Panc1 (cell line): ENCODE data around the gene RCBTB2.

Source experiments
- CTCF ChIP-seq: fragments of 450-650 bp; IDR thresholded peaks from 2 replicates; pipeline ENCODE4 v1.5.1; 2017; ENCODE audit warnings: mild to moderate bottlenecking
- SIN3A ChIP-seq: IDR thresholded peaks from 2 replicates; pipeline ENCODE4 v1.6.1; 2012; ENCODE audit warnings: low read depth, mild to moderate bottlenecking, low read length, moderate library complexity, borderline replicate concordance; ENCODE audit not compliant: insufficient read depth

GRCh38 chr13:48457578-48458242 lies 75.2 kb downstream of the RCBTB2 start:
- TF ChIP-seq CTCF (no peak), SIN3A (no peak)
